AG04450 (cell line): ENCODE measurements around the gene PIPOX. TPM values are rescaled to one million over a fixed set of nuclear protein-coding genes. Genes with fewer than 3 reads are reported as not detected.

Experiments
- CTCF ChIA-PET: fragments of 300-600, 350-600 bp; formaldehyde crosslinking; extraction: SDS; loops from one replicate; lab custom pipeline; 2022; ENCODE audit warnings: antibody characterized with exemption, inconsistent platforms; lab: Charles Lee
- POLR2A ChIA-PET: fragments of 350-600 bp; formaldehyde crosslinking; extraction: SDS; loops from one replicate; lab custom pipeline; 2021; ENCODE audit warnings: antibody characterized with exemption, inconsistent platforms; lab: Yijun Ruan, JAX
- DNase-seq: peaks from one replicate; pipeline ENCODE4 v3.0.0-alpha.2; 2011; ENCODE audit warnings: low read depth, low spot score
- H3K27ac ChIP-seq: one replicate; pipeline ENCODE4 v1.5.1; 2012; ENCODE audit warnings: low read depth, low read length, control low read depth
- H3K27me3 ChIP-seq: one replicate; pipeline ENCODE4 v1.6.0; 2012; ENCODE audit warnings: low read length; ENCODE audit not compliant: control insufficient read depth, insufficient read depth
- H3K4me3 ChIP-seq: 2 replicates; pipeline ENCODE4 v1.5.1; 2011; ENCODE audit warnings: mild to moderate bottlenecking, low read depth, low read length, control low read depth
- H3K9me3 ChIP-seq: 2 replicates; pipeline ENCODE4 v1.5.1; 2012; ENCODE audit warnings: low read length; ENCODE audit not compliant: control insufficient read depth, insufficient read depth
- CTCF ChIP-seq: IDR thresholded peaks from 2 replicates; pipeline ENCODE4 v1.5.1; 2011; ENCODE audit warnings: low read depth, low read length, control low read depth, inconsistent platforms
- polyA plus RNA-seq: library from polyadenylated mRNA; depleted of rRNA; stranded (reverse); fragments of >200 nt; gene quantifications from 2 replicates; pipeline ENCODE4 v1.2.3, GENCODE V29; 2011; rRNA removed

PIPOX gene
- polyA plus RNA-seq, 1 experiment = 0.79 TPM

GRCh38 chr17:29102741-29103181 is 59.8 kb downstream of the PIPOX start:
- Histone ChIP-seq H3K27ac (no peak overlapping the region), H3K9me3 (no peaks in the 10 kb centered on the region; the same call in 1 of the 2 replicates), H3K27me3 (no peaks in the 10 kb centered on the region), H3K4me3 (no peak overlapping the region)
- no peak for DNase-seq
- no peak for TF ChIP-seq CTCF
- ChIA-PET CTCF (interaction anchor here (2.7 kb wide), 1 partner anchor 9 kb away, joined by 11 read pairs; no protein-coding TSS in a partner anchor), POLR2A (no interaction called here)

- POLR2A ChIA-PET = no interaction called here
- Histone ChIP-seq H3K9me3 (no peaks in the 10 kb centered on the region; the same call in 1 of the 2 replicates), H3K4me3 (no peak overlapping the region), H3K27me3 (no peaks in the 10 kb centered on the region), H3K27ac (no peak overlapping the region)
- TF ChIP-seq CTCF = no peak
- CTCF ChIA-PET = interaction anchor here (1.3 kb wide), 1 partner anchor 14 kb away, joined by 4 read pairs; no protein-coding TSS in a partner anchor
- no peak for DNase-seq
These were observed 60.4 kb downstream of the PIPOX start for GRCh38 chr17:29103341-29103740.

Other genes starting within 250 kb of the PIPOX start
- 8.3 and 11.0 TPM in 2 replicates for gene FAM222B, start 200.4 kb upstream of the PIPOX start, polyA plus RNA-seq
- gene ERAL1, start 188.1 kb upstream of the PIPOX start, polyA plus RNA-seq = 45.7 and 54.4 TPM in 2 replicates
- gene FLOT2, start 145.4 kb upstream of the PIPOX start, polyA plus RNA-seq = 80.5 and 83.9 TPM in 2 replicates
- gene DHRS13, start 140.1 kb upstream of the PIPOX start, polyA plus RNA-seq = 2.9 and 3.1 TPM in 2 replicates
- gene PHF12, start 91.6 kb upstream of the PIPOX start, polyA plus RNA-seq = 13.6 and 17.8 TPM in 2 replicates
- not detected in 2 replicates for gene SEZ6, start 37.1 kb upstream of the PIPOX start, polyA plus RNA-seq
- gene MYO18A, start 137.3 kb downstream of the PIPOX start, polyA plus RNA-seq = 9.8 and 16.7 TPM in 2 replicates
- not detected in 2 replicates for gene CRYBA1, start 203.7 kb downstream of the PIPOX start, polyA plus RNA-seq